ENCODE data around the gene CCDC126. TPM values are rescaled to one million over a fixed set of nuclear protein-coding genes. Genes with fewer than 3 reads are reported as not detected.
"Not testable (repeated sequence)": the region's sequence is repeated elsewhere in the genome, so short reads cannot be mapped to it uniquely, and the experiment has no call there.

Gene CCDC126, protein sequence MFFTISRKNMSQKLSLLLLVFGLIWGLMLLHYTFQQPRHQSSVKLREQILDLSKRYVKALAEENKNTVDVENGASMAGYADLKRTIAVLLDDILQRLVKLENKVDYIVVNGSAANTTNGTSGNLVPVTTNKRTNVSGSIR
- total RNA-seq (10 to 100 TPM; 21.9 to 33.9 TPM), polyA plus RNA-seq (ENCODE audit: insufficient read length in 2 of 2) (10 to 100 TPM; 10.7 to 14.5 TPM)
- long read RNA-seq, donor 1, partial matches to known transcripts = 17 of 20 reads
- long read RNA-seq, donor 1, other reads (novel, unspliced or antisense) = 0 of 20 reads
- long read RNA-seq, donor 2, partial matches to known transcripts = 0 of 4 reads
- long read RNA-seq, donor 2, other reads (novel, unspliced or antisense) = 0 of 4 reads
- long read RNA-seq, donor 3, partial matches to known transcripts = 26 of 37 reads
- long read RNA-seq, donor 3, other reads (novel, unspliced or antisense) = 7 of 37 reads
- long read RNA-seq, donor 4, partial matches to known transcripts = 11 of 12 reads
- long read RNA-seq, donor 4, other reads (novel, unspliced or antisense) = 0 of 12 reads

DNA sequence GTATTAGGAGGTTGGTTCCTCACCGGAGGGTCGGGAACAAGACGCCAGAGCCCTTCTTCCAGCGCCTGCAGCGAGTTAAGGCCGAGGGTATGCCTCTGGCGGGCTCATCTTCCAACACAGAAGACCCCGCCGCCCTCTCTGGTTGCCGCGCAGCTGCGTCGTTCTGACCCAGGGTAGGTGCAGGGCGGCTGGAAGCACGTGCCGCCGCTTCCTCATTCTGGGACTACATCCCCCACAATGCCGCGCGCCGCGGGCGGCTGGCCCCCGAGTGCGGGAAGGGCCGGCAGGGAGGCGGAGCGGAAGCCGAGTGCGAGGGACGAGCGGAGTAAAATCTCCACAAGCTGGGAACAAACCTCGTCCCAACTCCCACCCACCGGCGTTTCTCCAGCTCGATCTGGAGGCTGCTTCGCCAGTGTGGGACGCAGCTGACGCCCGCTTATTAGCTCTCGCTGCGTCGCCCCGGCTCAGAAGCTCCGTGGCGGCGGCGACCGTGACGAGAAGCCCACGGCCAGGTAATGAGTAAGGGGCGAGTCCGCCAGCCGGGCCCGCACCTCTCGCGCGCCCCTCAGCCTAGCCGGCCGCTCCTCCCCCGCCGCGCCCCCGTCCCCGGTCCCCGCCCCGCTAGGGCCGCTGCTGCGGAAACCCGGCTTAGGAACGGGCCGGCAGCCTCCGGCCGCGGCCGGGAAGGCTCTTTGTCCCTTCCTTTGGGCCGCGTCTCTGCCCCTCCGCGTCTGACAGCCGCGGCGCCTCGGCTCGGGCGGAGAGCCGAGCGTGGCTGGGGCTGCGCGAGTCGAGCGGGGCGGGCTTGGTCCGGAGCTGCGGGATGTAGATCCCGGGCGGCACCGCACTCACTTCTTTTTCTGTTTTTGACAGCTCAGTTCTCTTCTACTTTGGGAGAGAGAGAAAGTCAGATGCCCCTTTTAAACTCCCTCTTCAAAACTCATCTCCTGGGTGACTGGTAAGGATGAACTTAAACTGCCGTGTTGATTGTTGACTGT lies at the start of gene CCDC126:
Gene CCDC126, plus strand, starts transcription at position 289 of the 998 bp plus-strand sequence. CDS start 13,934 bp downstream, outside the sequence.
- Histone ChIP-seq H3K9me3 (ENCODE audit: control insufficient read depth, insufficient read depth, low read length) (no peaks in the 10 kb centered on the region), H3K27me3 (ENCODE audit: control insufficient read depth, insufficient read depth, low read length) (no peaks in the 10 kb centered on the region), H3K4me3 (ENCODE audit: low read depth, low read length) (peak within 1 kb of the TSS; percentile 76), H3K27ac (ENCODE audit: low read depth, low read length) (peak within 1 kb of the TSS; percentile 95), H3K36me3 (ENCODE audit: control insufficient read depth, insufficient read depth, low read length) (no peaks in the 10 kb centered on the region), H3K4me1 (ENCODE audit: control insufficient read depth, insufficient read depth, low read length) (peaks cover 11% of the 10 kb centered on the region)
- under 1% methylated on average over 93 of the region's 99 CpGs for whole genome bisulfite sequencing (ENCODE audit: insufficient coverage)
- peak; percentile 77 to 98 (median 90) for DNase-seq (ENCODE audit: low read depth in 4 of 6, low spot score in 6 of 6)

GRCh38 chr7:23547662-23548061 lies 49.5 kb upstream of the CCDC126 start:
- Histone ChIP-seq H3K36me3 (ENCODE audit: control insufficient read depth, insufficient read depth, low read length) (no peaks in the 10 kb centered on the region), H3K4me3 (ENCODE audit: low read depth, low read length) (no peak overlapping the region), H3K9me3 (ENCODE audit: control insufficient read depth, insufficient read depth, low read length) (no peaks in the 10 kb centered on the region), H3K27me3 (ENCODE audit: control insufficient read depth, insufficient read depth, low read length) (no peaks in the 10 kb centered on the region), H3K4me1 (ENCODE audit: control insufficient read depth, insufficient read depth, low read length) (no peaks in the 10 kb centered on the region), H3K27ac (ENCODE audit: low read depth, low read length) (no peak overlapping the region)
- no CpG with 5 or more reads among the region's 4 CpGs for WGBS (ENCODE audit: insufficient coverage)
- DNase-seq (ENCODE audit: low read depth in 4 of 6, low spot score in 6 of 6) = no peak

- Histone ChIP-seq H3K4me3 (ENCODE audit: low read depth, low read length) (no peak overlapping the region), H3K27ac (ENCODE audit: low read depth, low read length) (no peak overlapping the region), H3K27me3 (ENCODE audit: control insufficient read depth, insufficient read depth, low read length) (no peaks in the 10 kb centered on the region), H3K9me3 (ENCODE audit: control insufficient read depth, insufficient read depth, low read length) (no peaks in the 10 kb centered on the region), H3K4me1 (ENCODE audit: control insufficient read depth, insufficient read depth, low read length) (no peaks in the 10 kb centered on the region), H3K36me3 (ENCODE audit: control insufficient read depth, insufficient read depth, low read length) (no peaks in the 10 kb centered on the region)
- DNase-seq (ENCODE audit: low read depth in 4 of 6, low spot score in 6 of 6) = no peak
These were observed 38.9 kb upstream of the CCDC126 start for GRCh38 chr7:23558303-23558702.

- Histone ChIP-seq H3K9me3 (ENCODE audit: control insufficient read depth, insufficient read depth, low read length) (no peaks in the 10 kb centered on the region), H3K4me1 (ENCODE audit: control insufficient read depth, insufficient read depth, low read length) (no peaks in the 10 kb centered on the region), H3K27me3 (ENCODE audit: control insufficient read depth, insufficient read depth, low read length) (no peaks in the 10 kb centered on the region), H3K4me3 (ENCODE audit: low read depth, low read length) (no peak overlapping the region), H3K36me3 (ENCODE audit: control insufficient read depth, insufficient read depth, low read length) (no peaks in the 10 kb centered on the region), H3K27ac (ENCODE audit: low read depth, low read length) (no peak overlapping the region)
- peak; percentile 31 to 91 (median 50) for DNase-seq (ENCODE audit: low read depth in 4 of 6, low spot score in 6 of 6)
- WGBS (ENCODE audit: insufficient coverage) = 11% methylated on average over 3 of the region's 5 CpGs
These were observed 26.5 kb upstream of the CCDC126 start for GRCh38 chr7:23570592-23571200.

DNA sequence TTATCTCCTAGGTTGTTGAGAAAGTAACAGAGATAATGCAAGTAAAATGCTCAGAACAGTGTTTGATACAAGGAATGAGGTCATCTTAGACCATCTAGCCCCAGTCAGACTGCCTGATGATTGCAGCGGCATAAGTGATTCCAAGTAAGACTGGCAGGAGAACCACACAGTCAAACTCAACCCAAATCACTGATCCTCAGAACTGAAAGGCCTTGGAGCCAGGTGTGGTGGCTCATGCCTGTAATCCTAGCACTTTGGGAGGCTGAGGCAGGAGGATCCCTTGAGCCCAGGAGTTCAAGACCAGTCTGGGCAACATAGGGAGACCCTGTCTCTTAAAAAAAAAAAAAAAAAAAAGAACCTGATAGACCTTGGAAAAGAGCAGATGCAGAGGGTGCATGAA lies 15.2 kb upstream of the CCDC126 start:
- not testable (repeated sequence) for H3K27me3 ChIP-seq (ENCODE audit: control insufficient read depth, insufficient read depth, low read length); H3K4me3 ChIP-seq (ENCODE audit: low read depth, low read length); H3K27ac ChIP-seq (ENCODE audit: low read depth, low read length); H3K4me1 ChIP-seq (ENCODE audit: control insufficient read depth, insufficient read depth, low read length); DNase-seq (ENCODE audit: low read depth in 4 of 6, low spot score in 6 of 6); H3K9me3 ChIP-seq (ENCODE audit: control insufficient read depth, insufficient read depth, low read length); H3K36me3 ChIP-seq (ENCODE audit: control insufficient read depth, insufficient read depth, low read length)
- no CpG with 5 or more reads among the region's 1 CpG for WGBS (ENCODE audit: insufficient coverage)

GRCh38 chr7:23585304-23585703 lies 11.9 kb upstream of the CCDC126 start:
- not testable (repeated sequence) for H3K36me3 ChIP-seq (ENCODE audit: control insufficient read depth, insufficient read depth, low read length); H3K27ac ChIP-seq (ENCODE audit: low read depth, low read length); H3K4me1 ChIP-seq (ENCODE audit: control insufficient read depth, insufficient read depth, low read length); H3K27me3 ChIP-seq (ENCODE audit: control insufficient read depth, insufficient read depth, low read length); H3K9me3 ChIP-seq (ENCODE audit: control insufficient read depth, insufficient read depth, low read length); DNase-seq (ENCODE audit: low read depth in 4 of 6, low spot score in 6 of 6); H3K4me3 ChIP-seq (ENCODE audit: low read depth, low read length)
- WGBS (ENCODE audit: insufficient coverage) = 98% methylated on average over 6 of the region's 10 CpGs

GRCh38 chr7:23586159-23586558 lies 11.0 kb upstream of the CCDC126 start:
- WGBS (ENCODE audit: insufficient coverage) = 87% methylated on average over 25 of the region's 34 CpGs
- Histone ChIP-seq H3K4me3 (ENCODE audit: low read depth, low read length) (no peak overlapping the region), H3K9me3 (ENCODE audit: control insufficient read depth, insufficient read depth, low read length) (no peaks in the 10 kb centered on the region)

DNA sequence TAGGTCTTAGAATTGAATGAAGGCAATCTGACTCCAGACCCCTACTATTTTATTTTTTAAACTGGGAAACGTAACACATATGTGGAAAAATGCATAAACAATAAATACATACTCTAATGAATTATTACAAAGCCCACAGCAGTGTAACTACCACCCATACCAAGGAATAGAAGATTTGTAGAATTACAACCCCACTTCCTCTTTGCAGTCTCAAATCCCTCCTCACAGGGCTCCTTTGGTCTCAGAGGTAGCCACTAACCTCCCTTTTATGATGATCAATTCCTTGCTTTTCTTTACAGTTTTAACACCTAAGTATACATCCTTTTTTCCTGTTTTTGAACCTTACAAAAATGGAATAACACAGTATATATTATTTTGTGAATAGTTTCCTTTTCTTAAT lies 6.7 kb upstream of the CCDC126 start:
- WGBS (ENCODE audit: insufficient coverage) = no CpG with 5 or more reads among the region's 1 CpG
- H3K36me3 ChIP-seq (ENCODE audit: control insufficient read depth, insufficient read depth, low read length) = no peaks in the 10 kb centered on the region
- H3K4me1 ChIP-seq (ENCODE audit: control insufficient read depth, insufficient read depth, low read length) = no peaks in the 10 kb centered on the region
- no peaks in the 10 kb centered on the region for H3K27me3 ChIP-seq (ENCODE audit: control insufficient read depth, insufficient read depth, low read length)
- no peak overlapping the region for H3K4me3 ChIP-seq (ENCODE audit: low read depth, low read length)
- no peak overlapping the region for H3K27ac ChIP-seq (ENCODE audit: low read depth, low read length)
- no peak for DNase-seq (ENCODE audit: low read depth in 4 of 6, low spot score in 6 of 6)
- H3K9me3 ChIP-seq (ENCODE audit: control insufficient read depth, insufficient read depth, low read length) = no peaks in the 10 kb centered on the region

More at GRCh38 chr7:23586159-23586558, 11.0 kb upstream of the CCDC126 start:
- no peaks in the 10 kb centered on the region for H3K36me3 ChIP-seq (ENCODE audit: control insufficient read depth, insufficient read depth, low read length)
- no peaks in the 10 kb centered on the region for H3K4me1 ChIP-seq (ENCODE audit: control insufficient read depth, insufficient read depth, low read length)
- DNase-seq (ENCODE audit: low read depth in 4 of 6, low spot score in 6 of 6) = no peak
- H3K27me3 ChIP-seq (ENCODE audit: control insufficient read depth, insufficient read depth, low read length) = no peaks in the 10 kb centered on the region
- no peak overlapping the region for H3K27ac ChIP-seq (ENCODE audit: low read depth, low read length)

GRCh38 chr7:23593706-23594105 lies 3.5 kb upstream of the CCDC126 start:
- no peak for DNase-seq (ENCODE audit: low read depth in 4 of 6, low spot score in 6 of 6)
- Histone ChIP-seq H3K4me1 (ENCODE audit: control insufficient read depth, insufficient read depth, low read length) (peaks cover 8% of the 10 kb centered on the region), H3K9me3 (ENCODE audit: control insufficient read depth, insufficient read depth, low read length) (no peaks in the 10 kb centered on the region), H3K27me3 (ENCODE audit: control insufficient read depth, insufficient read depth, low read length) (no peaks in the 10 kb centered on the region), H3K27ac (ENCODE audit: low read depth, low read length) (no peak overlapping the region), H3K4me3 (ENCODE audit: low read depth, low read length) (no peak overlapping the region), H3K36me3 (ENCODE audit: control insufficient read depth, insufficient read depth, low read length) (no peaks in the 10 kb centered on the region)
- WGBS (ENCODE audit: insufficient coverage) = no CpG with 5 or more reads among the region's 1 CpG

Data from spinal cord (tissue), 10 donors.